CD4-positive, alpha-beta T cell (primary cell): ENCODE measurements around the gene TRMU. TPM values are rescaled to one million over a fixed set of nuclear protein-coding genes. Genes with fewer than 3 reads are reported as not detected.
"Not testable (repeated sequence)": the region's sequence is repeated elsewhere in the genome, so short reads cannot be mapped to it uniquely, and the experiment has no call there.

ENCODE experiments used
- ATAC-seq: fragments of 200-7000 bp; cut with Tn5 transposase; one replicate; pipeline ENCODE4 v1.10.0; 2022; ENCODE audit warnings: mild to moderate bottlenecking; ENCODE audit not compliant: poor library complexity
- CTCF ChIA-PET: fragments of 350-600 bp; sonication (Branson Sonifier 250); formaldehyde crosslinking; loops from one replicate; lab custom pipeline; 2021; ENCODE audit warnings: antibody characterized with exemption, inconsistent platforms; lab: Charles Lee
- POLR2A ChIA-PET: fragments of 350-600 bp; sonication (Branson Sonifier 250); formaldehyde crosslinking; loops from one replicate; lab custom pipeline; 2021; ENCODE audit warnings: antibody characterized with exemption, inconsistent platforms; lab: Charles Lee
- DNase-seq, 14 experiments: peaks; one replicate each; pipeline ENCODE4 v3.0.0-alpha.2; 2013 to 2020; ENCODE audit warnings: mixed read lengths in 2 of 14
- H3K27ac ChIP-seq, 2 donors: one replicate each; pipeline versions ENCODE4 v1.5.1 to v1.7.0; 2013; ENCODE audit warnings: low read length in 2 of 2, low read depth in 1 of 2, mild to moderate bottlenecking in 1 of 2
- H3K27me3 ChIP-seq, 2 experiments: 1 replicate in 1 of 2; 2 replicates in 1 of 2; pipeline versions ENCODE4 v1.6.1 to v1.7.0; 2013; ENCODE audit warnings: low read length in 2 of 2, control low read depth in 1 of 2, mild to moderate bottlenecking in 1 of 2, moderate library complexity in 1 of 2; ENCODE audit not compliant: insufficient read depth in 2 of 2, control insufficient read depth in 1 of 2
- H3K36me3 ChIP-seq: one replicate; pipeline ENCODE4 v1.6.1; 2013; ENCODE audit warnings: low read length, control low read depth; ENCODE audit not compliant: insufficient read depth
- H3K4me1 ChIP-seq: one replicate; pipeline ENCODE4 v1.6.1; 2013; ENCODE audit warnings: low read length, control low read depth; ENCODE audit not compliant: insufficient read depth
- H3K4me3 ChIP-seq: one replicate; pipeline ENCODE4 v1.5.1; 2013; ENCODE audit warnings: mild to moderate bottlenecking, low read length, moderate library complexity
- H3K9me3 ChIP-seq, 2 experiments: 1 replicate in 1 of 2; 2 replicates in 1 of 2; pipeline versions ENCODE4 v1.6.1 to v1.7.0; 2013; ENCODE audit warnings: low read length in 2 of 2, mild to moderate bottlenecking in 2 of 2, control low read depth in 1 of 2, moderate library complexity in 1 of 2; ENCODE audit not compliant: control insufficient read depth in 1 of 2, insufficient read depth in 1 of 2
- H3K27ac Mint-ChIP-seq: one replicate; pipeline ENCODE4 v1.8.0; 2020; ENCODE audit warnings: mixed read lengths
- H3K27me3 Mint-ChIP-seq: one replicate; pipeline ENCODE4 v1.8.0; 2021; ENCODE audit warnings: mixed read lengths
- H3K36me3 Mint-ChIP-seq: one replicate; pipeline ENCODE4 v1.8.0; 2021; ENCODE audit warnings: low read depth, mixed read lengths
- H3K4me1 Mint-ChIP-seq: one replicate; pipeline ENCODE4 v1.8.0; 2021; ENCODE audit warnings: low read depth, mixed read lengths
- H3K4me3 Mint-ChIP-seq: one replicate; pipeline ENCODE4 v1.8.0; 2020; ENCODE audit warnings: mild to moderate bottlenecking, mixed read lengths
- H3K9me3 Mint-ChIP-seq: one replicate; pipeline ENCODE4 v1.8.0; 2020; ENCODE audit warnings: mixed read lengths
- CTCF ChIP-seq: fragments of 200-600 bp; IDR thresholded peaks from one replicate; pipeline ENCODE4 v1.8.0; 2022; ENCODE audit warnings: antibody characterized with exemption, mild to moderate bottlenecking
- intact Hi-C, 2 experiments: fragments of 100-400 bp; cut with DNase I in 1 of 2; cut with micrococcal nuclease in 1 of 2; formaldehyde crosslinking; loops; one replicate each; pipeline versions ENCODE4 v1.15.1 to v1.9.0; 2023 to 2025; cut with DNase I, micrococcal nuclease
- total RNA-seq, 174 experiments: library from RNA in 2 of 174; stranded (reverse) in 2 of 174; gene quantifications; one replicate each; pipeline ENCODE4 v1.2.3 and lab custom pipeline; 2021 to 2026

TRMU gene
- total RNA-seq, 2 experiments from 2014 or later = 65.2 to 65.4 TPM

GRCh38 chr22:46395145-46395544 lies 59.6 kb downstream of the TRMU start:
- Mint-ChIP-seq H3K4me3 (no peak overlapping the region), H3K4me1 (peaks cover 5% of the 10 kb centered on the region), H3K27me3 (no peaks in the 10 kb centered on the region), H3K9me3 (no peaks in the 10 kb centered on the region), H3K36me3 (no peaks in the 10 kb centered on the region), H3K27ac (no peak overlapping the region)
- intact Hi-C loops = loop anchor here in 1 of 2 experiments (10.0 kb wide), 1 partner anchor 110 kb away; no protein-coding TSS in a partner anchor
- Histone ChIP-seq H3K36me3 (no peaks in the 10 kb centered on the region), H3K9me3 (no peaks in the 10 kb centered on the region), H3K27me3 (no peaks in the 10 kb centered on the region), H3K4me1 (peaks cover 16% of the 10 kb centered on the region), H3K27ac (no peak overlapping the region), H3K4me3 (no peak overlapping the region)
- DNase-seq (no peak), ATAC-seq (no peak)
- ChIA-PET CTCF (no interaction called here), POLR2A (no interaction called here)
- TF ChIP-seq CTCF = no peak

GRCh38 chr22:46397049-46397448 lies 61.5 kb downstream of the TRMU start:
- H3K36me3 ChIP-seq, H3K36me3 Mint-ChIP-seq, H3K9me3 ChIP-seq, H3K27me3 ChIP-seq, H3K9me3 Mint-ChIP-seq, H3K4me3 ChIP-seq, H3K27ac Mint-ChIP-seq, DNase-seq, ATAC-seq, CTCF ChIA-PET, H3K27me3 Mint-ChIP-seq, H3K4me3 Mint-ChIP-seq, H3K4me1 Mint-ChIP-seq, POLR2A ChIA-PET, H3K27ac ChIP-seq: not testable (repeated sequence)
- H3K4me1 ChIP-seq = peaks cover 16% of the 10 kb centered on the region
- intact Hi-C loops = loop anchor here in 1 of 2 experiments (10.0 kb wide), 1 partner anchor 108 kb away; no protein-coding TSS in a partner anchor

GRCh38 chr22:46397514-46397913 lies 62.0 kb downstream of the TRMU start:
- Histone ChIP-seq H3K9me3 (no peaks in the 10 kb centered on the region), H3K4me1 (peaks cover 16% of the 10 kb centered on the region), H3K4me3 (no peak overlapping the region), H3K36me3 (no peaks in the 10 kb centered on the region), H3K27me3 (no peaks in the 10 kb centered on the region), H3K27ac (no peak overlapping the region)
- intact Hi-C loops = loop anchor here in 1 of 2 experiments (10.0 kb wide), 1 partner anchor 107 kb away; no protein-coding TSS in a partner anchor
- no peak overlapping the region for H3K4me3 Mint-ChIP-seq
- H3K27me3 Mint-ChIP-seq = no peaks in the 10 kb centered on the region
- H3K27ac Mint-ChIP-seq = no peak overlapping the region
- DNase-seq (no peak), ATAC-seq (no peak)
- H3K4me1 Mint-ChIP-seq = peaks cover 5% of the 10 kb centered on the region
- no peaks in the 10 kb centered on the region for H3K36me3 Mint-ChIP-seq
- ChIA-PET POLR2A (no interaction called here), CTCF (no interaction called here)
- TF ChIP-seq CTCF = no peak
- no peaks in the 10 kb centered on the region for H3K9me3 Mint-ChIP-seq

- Histone ChIP-seq H3K4me1 (peaks cover 16% of the 10 kb centered on the region), H3K9me3 (no peaks in the 10 kb centered on the region), H3K27ac (no peak overlapping the region), H3K4me3 (no peak overlapping the region), H3K27me3 (no peaks in the 10 kb centered on the region), H3K36me3 (no peaks in the 10 kb centered on the region)
- H3K27me3 Mint-ChIP-seq = no peaks in the 10 kb centered on the region
- DNase-seq = no peak
- no peak for ATAC-seq
- ChIA-PET CTCF (no interaction called here), POLR2A (no interaction called here)
- TF ChIP-seq CTCF = no peak
- no peaks in the 10 kb centered on the region for H3K36me3 Mint-ChIP-seq
- no peak overlapping the region for H3K4me3 Mint-ChIP-seq
- no peaks in the 10 kb centered on the region for H3K9me3 Mint-ChIP-seq
- intact Hi-C loops = loop anchor here in 1 of 2 experiments (10.0 kb wide), 1 partner anchor 107 kb away; no protein-coding TSS in a partner anchor
- peaks cover 5% of the 10 kb centered on the region for H3K4me1 Mint-ChIP-seq
- H3K27ac Mint-ChIP-seq = no peak overlapping the region
Measured at GRCh38 chr22:46397951-46398350, 62.4 kb downstream of the TRMU start.
